Measurements from ENCODE around the gene MEP1A.
"Not testable (repeated sequence)": the region's sequence is repeated elsewhere in the genome, so short reads cannot be mapped to it uniquely, and the experiment has no call there.

Gene MEP1A

DNA sequence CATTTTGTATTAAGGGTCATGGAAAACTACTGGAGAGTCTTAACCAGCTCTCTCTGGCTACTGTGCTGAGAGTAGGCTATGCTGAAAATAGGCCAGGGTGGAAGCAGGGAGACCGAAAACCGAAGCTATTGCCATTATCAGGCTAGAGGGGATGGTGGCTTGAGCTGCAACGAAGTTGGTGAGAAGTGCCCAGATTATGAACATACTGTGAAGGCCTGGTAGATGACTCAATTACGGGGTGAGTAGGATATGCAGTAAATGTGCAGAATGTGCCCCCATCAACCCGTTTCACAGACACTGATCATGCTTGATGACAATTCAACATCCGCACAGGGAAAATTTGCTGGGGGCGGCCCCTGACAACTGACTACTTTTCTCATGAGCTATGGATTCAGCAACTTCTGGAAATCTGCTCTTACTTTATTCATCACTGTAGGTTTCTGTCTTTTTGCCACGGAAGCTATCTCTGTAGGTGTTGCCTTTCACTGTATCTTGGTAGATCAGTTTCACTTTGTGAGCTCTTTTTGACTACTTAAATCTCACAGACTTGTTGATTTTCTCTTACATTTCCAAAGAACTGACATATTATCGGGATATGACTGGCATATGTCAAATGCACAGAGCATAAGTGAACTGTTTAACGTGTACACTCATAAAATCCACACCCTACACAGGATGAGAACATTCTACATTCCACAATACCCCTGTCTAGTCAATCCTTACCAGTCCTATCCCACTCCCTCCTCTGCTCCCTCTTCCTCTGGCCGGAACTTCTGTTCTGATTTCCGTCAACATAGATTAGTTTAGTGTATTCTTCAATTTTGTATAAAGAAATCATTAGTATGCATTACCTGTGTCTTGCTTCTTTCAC lies 15.5 kb upstream of the MEP1A start:
- DNase-seq (ENCODE audit: low spot score) = no peak

DNA sequence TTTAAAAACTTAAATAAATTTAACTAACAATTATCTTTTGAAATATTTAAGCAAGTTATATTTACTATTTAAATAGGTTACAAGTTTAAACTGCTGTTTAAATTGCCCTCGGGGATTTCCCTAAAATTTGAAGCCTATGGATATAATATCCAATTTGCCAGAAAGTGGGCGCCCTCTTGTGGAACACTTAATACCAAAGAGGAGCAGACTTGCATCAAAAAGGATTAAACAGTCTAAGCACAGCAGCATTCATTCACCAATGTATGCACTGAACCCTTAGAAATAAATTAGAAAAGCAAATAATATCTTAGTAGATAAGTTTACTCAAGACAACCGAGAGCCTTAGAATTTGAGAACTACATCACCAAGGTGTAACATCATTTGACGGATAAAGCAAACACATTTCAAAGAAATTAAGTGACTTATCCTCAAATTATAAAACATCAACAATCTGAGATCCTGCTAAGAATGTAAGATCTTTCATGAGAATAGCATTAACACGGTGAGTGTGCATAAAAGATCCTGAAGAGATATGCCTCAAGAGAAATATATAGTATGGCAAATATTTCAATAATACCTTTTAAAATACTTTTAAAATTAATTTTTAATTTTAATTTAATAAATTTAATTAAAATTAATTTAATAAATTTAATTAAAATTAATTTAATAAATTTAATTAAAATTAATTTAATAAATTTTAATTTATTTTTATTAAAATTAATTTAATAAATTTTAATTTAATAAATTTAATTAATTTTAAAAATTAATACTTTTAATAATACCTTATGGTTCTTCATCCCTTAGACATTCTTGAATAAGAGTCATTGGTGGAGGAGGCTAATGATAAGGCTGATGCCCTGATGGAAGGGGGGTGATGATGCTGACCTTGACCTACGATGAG lies 11.5 kb upstream of the MEP1A start:
- peak; percentile 42 for DNase-seq (ENCODE audit: low spot score)

DNA sequence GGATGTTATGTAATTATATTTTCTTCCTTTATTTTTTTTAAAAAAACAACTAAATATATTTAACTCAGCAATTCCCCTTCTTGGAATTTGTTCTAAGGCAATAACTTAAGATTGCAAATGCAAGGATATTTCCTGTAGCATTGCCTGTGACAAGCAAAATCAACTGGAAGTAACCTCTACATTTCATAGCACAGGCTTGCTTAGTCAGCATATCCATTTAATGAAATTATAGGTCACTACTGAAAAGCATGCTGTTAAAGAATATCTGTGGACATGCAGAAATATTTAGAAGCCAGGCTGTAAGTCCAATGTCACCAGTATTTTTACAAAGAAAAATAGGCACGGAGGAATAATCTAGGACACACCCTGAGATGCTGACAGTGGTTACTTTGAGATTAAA lies 8.7 kb upstream of the MEP1A start:
- no peak for DNase-seq (ENCODE audit: low spot score)

DNA sequence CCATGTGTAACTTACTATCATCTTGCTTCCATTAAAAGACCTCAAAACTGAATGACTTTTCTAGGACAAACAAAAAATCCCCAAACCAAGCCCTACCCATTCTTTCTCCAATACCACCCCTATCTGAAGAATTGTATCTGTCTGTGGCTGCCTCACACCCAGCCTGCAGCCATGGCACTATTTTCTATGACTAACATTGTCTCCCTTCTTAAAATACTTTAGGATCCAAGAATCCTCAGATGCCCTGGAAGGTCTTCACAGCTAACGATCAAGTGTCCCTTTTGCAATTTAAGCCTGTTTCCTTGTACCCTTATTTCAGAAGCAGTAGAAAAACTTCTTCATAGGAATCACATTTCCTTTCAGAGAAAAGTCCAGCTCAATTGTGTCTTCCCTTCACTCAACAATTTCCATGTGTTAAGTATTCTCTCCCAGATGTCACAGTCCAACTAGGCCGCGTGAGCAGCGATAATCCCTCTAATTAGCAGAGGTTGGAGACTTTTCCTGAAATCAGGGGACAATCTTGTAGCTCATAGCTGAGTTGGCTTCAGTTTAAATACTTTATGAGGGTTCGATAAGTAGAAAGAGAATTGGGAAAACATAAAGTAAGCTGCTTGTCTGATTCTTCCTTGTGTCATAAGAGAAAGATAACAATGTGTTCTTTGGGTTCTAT lies 5.2 kb upstream of the MEP1A start:
- DNase-seq (ENCODE audit: low spot score) = no peak

DNA sequence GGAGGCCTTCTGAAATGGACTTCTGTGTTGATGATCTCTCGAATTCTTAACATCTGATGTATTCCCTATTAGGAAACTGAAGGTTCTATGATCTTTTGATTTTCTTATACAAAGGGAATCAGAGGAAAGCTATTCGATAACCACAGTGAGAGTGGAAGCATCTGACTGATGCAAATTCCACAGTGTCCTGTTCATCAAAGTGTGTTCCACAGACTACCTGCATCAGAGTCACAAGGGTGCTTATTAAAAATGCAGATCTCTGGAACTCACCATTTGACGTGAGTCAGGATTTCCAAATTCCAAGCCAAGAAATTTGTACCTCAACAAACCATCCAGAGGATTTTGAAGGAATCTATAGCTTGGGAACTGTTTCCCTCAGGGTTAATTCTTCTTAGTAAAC lies 4.4 kb upstream of the MEP1A start:
- no peak for DNase-seq (ENCODE audit: low spot score)

DNA sequence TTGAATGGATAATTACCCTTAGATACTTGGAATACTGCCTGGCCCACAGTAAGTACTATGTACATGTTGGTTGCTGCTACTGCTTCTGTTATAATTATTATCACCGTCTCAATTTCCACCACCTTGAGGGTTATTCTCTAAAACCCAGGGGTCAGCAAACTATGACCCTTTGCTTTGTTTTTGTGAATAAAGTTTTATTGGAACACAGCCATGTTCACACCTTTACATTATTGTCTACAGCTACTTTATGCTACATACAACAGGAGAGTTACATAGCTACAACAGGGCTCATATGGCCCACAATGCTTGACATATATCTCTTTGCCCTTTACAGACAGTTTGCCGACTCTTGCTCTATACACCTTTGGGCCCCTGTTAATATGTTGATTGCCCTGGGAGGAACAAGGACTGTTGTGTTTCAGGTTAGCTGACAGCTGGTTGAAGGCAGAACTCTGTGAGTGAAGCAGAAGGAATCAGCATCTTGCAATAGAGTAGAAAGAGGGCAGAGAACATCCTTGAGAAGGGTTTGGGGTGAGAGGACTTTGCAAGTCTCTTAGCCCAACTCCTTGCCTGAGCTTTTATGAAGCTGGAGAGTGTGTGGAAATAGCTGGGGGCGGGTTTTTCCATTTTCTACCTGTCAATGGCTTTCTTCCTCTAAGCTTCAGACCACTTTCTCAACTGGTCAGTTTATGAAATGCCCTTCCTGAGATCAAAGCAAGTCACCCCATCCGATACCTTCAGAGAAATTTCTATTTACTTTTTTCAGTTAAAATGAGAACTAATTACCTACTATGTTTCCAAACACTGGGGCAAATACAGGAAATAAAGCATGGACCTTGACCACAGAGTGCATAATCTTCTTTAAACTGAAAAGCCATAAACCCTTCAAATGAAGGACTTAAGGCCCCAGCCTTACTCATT lies 3.5 kb upstream of the MEP1A start:
- no peak for DNase-seq (ENCODE audit: low spot score)

DNA sequence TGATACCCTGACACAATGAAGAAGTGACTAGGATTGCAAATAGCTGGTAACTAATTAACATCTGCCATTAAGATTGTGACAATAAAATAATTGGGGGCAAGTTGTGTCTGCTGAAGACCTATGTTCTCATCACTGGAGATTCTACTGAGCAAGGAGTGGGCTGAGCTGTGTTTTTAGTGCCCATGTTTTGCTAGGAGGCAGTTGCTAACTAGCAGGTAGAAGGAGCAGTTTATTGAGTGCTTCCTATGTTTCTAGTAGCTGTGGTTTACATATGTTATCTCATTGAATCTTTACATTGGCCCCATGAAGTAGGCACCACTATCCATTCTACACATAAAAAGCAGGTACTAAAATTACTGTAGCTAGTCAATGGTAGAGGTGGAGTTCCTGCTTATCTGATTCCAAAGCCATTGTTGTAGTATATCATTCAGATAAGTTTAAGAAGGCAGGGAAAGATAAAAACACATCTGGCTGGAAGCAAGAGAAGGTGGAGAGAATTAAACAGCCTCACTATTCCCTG lies 2.8 kb upstream of the MEP1A start:
- DNase-seq (ENCODE audit: low spot score) = no peak

DNA sequence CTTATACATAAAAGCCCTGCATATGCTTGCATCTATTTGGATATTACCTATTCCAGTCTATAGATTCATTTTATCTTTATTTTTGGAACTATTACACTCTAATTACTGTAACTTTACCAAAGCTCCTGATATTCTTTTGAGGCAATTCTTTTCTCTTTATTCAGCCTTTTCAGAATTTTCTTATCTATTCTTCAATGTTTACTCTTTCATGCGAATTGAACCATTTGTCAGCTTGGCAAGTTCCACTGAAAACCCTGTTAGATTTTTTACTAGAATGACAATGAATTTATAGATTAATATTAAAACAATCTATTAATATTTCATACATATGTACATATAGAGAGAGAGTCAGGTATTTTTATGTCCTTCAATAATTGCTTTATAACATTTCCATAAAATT lies 554 bp upstream of the MEP1A start:
- DNase-seq (ENCODE audit: low spot score) = no peak

DNA sequence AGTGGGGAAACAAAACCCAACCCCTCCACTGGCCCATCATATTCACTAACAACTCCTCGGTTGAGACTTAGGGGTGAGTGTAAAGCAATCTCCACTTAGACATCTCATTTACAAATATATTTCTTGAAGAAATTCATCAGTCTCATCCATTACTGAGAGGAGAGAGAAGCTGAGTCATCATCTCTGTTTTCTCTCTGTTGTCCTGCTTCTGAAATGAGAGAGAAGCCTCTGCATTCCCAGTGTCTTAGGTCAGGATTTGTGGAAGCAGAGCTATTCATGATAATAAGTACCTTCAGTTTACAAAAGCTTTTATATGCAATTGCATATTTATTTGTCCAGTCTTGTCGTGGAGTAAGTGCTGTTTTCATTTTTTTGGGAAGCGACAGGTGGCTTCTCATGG lies 879 bp downstream of the MEP1A start:
- no peak for DNase-seq (ENCODE audit: low spot score)

DNA sequence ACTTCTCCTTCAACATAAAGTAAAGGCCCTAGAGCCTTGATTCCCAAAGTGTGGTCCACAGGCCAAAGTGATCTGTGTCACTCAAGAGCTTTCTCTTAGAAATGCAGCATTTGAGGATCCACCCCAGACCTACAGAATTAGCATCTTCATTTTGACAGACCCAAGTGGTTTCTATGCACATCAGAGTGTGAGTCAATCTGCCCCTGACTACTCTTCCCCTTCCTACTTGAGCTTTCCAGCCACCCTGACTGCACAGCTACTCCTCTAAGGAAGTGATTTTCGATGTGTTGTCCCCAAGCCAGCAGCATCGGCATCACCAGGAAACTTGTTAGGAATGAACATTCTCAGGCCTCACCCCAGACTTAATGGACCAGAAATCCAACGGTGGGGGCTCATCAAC lies 2.6 kb downstream of the MEP1A start:
- DNase-seq (ENCODE audit: low spot score) = no peak

DNA sequence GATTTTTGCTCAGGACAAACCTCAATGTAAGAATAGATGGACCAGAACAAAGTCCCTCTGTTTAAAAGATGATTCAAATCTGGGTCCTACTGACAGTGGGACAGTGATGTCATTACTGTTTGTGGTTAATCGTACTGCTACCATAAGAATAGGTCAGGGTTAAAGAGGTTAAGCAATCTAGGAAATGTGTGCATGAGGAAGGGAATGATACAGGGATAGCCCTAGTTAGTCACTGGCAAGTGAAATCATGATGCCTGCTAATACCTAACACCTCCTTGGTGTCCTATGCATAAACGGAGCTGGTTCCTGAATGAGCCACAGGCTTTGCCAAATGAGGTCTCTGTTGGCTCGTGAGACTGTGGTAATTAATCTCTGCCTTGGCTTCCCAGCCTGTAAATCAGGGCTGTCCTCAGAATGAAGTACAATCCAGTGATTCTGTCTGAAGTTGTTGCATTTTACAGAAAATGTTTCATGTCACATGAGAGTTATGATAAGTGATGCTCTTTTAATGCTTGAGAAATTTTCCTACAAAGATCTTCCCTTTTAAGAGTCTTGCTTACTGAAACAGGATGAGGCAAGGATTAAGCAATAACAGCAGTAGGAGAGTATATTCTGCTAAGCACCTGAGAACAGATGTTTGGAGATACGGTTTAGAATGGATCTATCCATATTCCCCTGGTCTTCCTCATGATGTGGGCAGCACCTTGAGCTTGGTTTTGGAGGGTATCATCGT lies 3.8 kb downstream of the MEP1A start:
- peak; percentile 11 for DNase-seq (ENCODE audit: low spot score)

DNA sequence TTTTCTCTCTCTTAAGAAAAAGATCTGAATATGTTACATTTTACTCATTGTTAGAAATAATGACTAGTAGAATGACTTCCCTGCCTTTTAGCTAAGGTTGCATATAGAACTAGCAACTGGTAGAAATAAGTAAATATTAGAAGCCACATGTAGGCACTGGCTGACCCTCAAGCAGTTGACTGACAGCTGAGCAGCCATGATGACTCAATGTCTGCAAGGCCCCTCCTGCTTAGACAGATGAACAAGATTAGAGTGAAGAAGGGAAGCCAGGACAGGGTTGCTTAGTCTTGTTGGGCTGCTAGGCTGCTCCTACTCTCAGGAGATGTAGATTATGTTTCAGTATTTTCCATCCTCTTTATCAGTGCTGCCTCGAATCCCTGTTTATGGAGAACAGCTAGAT lies 6.5 kb downstream of the MEP1A start:
- DNase-seq (ENCODE audit: low spot score) = no peak

DNA sequence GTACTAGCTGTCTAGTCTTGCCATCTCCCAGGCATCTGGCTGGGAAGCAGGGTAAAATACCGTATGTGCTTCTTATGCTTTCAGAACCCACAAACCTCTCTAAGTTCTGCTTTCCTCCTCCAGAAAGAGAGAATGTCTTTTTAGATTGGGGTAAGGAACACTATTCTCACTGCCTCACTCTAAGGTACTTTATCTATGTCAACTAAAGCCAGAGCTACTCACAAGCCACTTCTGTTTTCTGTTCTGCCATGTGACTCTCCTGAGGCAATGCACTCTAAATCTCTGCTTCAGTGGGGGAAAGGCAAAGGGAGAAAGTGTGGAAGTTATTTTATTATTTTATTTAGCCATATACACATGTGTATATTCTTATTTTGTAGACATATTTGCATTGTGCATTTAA lies 15.6 kb downstream of the MEP1A start:
- DNase-seq (ENCODE audit: low spot score) = no peak

DNA sequence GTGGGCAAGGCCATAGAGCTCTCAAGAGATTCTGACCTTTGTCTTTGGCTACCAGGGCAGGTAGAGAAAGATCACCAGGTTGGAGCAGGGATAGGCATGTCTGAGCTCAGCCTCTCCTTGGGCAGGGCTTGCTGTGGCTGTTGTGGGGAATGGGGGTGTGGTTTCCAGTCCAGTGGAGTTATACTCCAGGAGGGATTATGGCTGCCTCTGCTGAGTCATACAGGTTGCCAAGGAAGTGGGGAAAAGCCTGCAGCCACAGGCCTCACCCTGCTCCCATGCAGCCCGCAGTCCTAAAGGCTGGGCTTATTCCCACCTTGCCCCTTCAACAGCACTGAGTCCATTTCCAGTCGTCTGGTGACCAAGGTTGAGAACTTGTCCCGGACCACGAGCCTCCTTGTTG lies 21.9 kb downstream of the MEP1A start:
- DNase-seq (ENCODE audit: low spot score) = no peak

DNA sequence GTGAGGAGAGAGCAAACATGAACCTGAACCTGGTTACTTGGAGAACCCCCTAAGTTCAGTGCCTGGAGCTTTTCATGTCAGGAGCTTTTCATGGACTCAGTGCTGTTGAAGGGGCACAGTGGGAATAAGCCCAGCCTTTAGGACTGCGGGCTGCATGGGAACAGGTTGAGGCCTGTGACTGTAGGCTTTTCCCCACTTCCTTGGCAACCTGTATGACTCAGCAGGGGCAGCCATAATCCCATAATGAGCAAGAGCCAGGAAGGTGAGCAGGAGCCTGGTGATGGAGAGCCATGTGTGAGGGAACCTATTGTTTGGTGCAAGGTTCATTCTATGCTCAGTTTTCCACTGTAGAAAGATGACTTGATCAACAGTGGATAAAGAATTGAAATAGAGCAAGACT lies 23.4 kb downstream of the MEP1A start:
- DNase-seq (ENCODE audit: low spot score) = no peak

DNA sequence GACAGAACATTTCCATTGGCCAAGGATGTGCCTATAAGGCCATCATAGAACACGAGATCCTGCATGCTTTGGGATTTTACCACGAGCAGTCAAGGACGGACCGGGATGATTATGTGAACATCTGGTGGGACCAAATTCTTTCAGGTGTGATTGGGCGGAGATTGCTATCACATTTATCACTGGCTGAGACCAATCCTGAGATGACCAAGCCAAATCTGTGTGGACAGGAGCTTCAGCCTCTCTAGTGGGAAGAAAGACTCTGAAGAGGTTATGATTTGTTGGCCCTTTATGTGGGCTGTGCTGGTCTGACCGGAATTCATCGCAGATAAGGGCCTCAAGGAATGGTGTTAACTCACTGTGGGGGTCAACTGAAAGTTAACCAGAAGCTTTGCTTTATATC lies 26.4 kb downstream of the MEP1A start:
- DNase-seq (ENCODE audit: low spot score) = no peak

DNA sequence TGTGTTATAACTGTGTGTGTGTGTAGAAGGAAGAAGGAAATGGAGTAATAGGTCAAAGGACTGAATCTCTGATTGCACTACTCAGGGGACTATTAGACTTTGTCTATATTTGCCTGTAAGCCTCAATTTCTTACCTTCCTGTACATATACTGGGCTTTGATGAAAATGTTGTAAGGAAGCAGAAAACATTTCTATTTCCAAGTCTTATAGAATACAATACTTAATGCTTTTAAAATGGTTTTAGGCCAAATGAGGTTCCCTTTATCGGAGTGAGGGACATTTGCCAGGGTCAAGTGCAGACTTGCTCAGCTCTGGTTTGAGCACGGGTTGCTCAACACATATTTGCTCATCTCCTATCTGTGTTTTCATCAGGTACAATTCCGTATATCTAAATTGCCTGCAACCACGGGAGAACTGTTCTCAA lies 28.3 kb downstream of the MEP1A start:
- DNase-seq (ENCODE audit: low spot score) = no peak

DNA sequence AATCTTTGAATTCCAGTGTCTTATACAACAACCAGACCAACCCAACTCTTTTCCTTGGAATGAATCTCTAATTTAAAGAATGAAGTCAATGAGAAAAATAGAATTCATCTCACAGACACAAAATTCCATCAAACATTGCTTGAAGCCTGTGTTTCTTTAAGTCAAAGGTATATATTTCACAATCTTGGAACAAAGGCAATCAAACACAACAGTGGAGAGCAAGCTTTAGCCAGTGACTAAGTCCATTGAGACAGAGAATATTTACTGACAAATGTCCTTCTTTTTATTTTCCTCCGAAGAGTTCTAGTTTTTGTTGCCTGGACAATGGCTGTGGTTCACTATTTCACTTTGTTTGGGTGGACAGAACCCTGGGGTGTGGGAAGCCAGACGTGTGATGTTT lies 35.8 kb downstream of the MEP1A start:
- DNase-seq (ENCODE audit: low spot score) = no peak

DNA sequence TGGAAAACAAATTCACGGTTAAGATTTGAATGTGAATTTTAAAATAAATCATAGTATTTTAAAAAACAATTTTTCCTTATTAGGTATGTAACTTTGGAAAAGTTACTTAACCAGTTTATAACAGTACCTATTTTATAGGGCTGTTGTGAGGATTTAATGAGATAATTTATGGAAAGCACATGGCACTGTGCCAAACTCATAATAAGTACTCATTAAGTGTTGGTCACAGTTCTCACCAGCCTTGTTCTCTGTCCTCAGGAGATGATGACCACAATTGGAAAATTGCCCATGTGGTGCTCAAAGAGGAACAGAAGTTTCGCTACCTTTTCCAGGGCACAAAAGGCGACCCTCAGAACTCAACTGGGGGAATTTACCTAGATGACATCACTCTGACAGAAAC lies 39.6 kb downstream of the MEP1A start:
- DNase-seq (ENCODE audit: low spot score) = no peak

DNA sequence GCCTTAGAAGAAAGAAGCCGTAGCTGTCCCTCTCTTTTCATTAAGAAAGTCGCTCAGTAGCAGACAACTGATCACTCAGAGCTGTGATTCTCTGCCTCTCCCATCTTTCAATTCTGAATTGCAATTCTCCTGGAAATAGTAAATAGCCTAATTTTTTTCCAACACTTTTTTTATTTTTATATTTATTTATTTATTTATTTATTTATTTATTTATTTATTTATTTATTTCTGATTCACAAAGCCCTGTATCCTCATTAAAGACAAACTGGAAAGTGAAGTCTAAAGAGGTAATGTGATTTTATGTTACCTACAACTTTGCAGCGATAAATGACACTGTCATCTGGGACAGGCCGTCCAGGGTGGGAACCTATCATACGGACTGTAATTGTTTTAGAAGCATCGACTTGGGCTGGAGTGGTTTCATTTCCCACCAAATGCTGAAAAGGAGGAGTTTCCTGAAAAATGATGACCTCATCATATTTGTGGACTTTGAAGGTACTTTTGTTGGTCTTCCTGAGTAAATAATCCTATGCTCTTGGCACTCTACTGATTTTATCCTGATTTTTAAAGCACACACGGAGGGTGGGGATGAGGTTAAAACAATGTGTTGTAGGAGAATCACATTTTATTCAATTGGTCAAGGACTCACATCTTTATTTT lies 41.2 kb downstream of the MEP1A start:
- DNase-seq (ENCODE audit: low spot score) = not testable (repeated sequence)
